GM12801 (cell line): ENCODE measurements around the gene CHAT.

Source experiments
- TF ChIP-seq, protein P1 (sequence below): IDR thresholded peaks from one replicate; pipeline ENCODE4 v1.5.1; 2011; ENCODE audit warnings: control low read depth; ENCODE audit not compliant: insufficient read length; ENCODE audit errors: extremely low read depth

Gene CHAT

DNA sequence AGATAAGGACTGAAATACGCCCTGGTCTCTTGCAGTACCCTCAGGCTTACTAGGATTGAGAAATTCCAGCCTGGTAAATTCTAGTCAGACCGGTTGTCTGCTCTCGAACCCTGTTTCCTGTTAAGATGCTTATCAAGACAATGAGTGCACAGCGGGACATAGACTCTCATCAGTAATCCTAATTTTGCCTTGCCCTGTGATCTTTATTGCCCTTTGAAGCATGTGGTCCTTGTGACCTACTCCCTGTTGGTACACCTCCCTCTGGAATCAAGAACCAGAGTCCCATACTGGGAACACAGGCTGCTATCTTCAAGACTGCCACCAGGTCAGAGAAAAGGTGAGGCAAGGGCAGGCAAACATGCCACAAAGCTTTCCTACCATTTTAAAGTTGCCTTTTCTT is 72.8 kb downstream of the CHAT start:
- TF ChIP-seq, protein P1, sequence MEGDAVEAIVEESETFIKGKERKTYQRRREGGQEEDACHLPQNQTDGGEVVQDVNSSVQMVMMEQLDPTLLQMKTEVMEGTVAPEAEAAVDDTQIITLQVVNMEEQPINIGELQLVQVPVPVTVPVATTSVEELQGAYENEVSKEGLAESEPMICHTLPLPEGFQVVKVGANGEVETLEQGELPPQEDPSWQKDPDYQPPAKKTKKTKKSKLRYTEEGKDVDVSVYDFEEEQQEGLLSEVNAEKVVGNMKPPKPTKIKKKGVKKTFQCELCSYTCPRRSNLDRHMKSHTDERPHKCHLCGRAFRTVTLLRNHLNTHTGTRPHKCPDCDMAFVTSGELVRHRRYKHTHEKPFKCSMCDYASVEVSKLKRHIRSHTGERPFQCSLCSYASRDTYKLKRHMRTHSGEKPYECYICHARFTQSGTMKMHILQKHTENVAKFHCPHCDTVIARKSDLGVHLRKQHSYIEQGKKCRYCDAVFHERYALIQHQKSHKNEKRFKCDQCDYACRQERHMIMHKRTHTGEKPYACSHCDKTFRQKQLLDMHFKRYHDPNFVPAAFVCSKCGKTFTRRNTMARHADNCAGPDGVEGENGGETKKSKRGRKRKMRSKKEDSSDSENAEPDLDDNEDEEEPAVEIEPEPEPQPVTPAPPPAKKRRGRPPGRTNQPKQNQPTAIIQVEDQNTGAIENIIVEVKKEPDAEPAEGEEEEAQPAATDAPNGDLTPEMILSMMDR = no peak

DNA sequence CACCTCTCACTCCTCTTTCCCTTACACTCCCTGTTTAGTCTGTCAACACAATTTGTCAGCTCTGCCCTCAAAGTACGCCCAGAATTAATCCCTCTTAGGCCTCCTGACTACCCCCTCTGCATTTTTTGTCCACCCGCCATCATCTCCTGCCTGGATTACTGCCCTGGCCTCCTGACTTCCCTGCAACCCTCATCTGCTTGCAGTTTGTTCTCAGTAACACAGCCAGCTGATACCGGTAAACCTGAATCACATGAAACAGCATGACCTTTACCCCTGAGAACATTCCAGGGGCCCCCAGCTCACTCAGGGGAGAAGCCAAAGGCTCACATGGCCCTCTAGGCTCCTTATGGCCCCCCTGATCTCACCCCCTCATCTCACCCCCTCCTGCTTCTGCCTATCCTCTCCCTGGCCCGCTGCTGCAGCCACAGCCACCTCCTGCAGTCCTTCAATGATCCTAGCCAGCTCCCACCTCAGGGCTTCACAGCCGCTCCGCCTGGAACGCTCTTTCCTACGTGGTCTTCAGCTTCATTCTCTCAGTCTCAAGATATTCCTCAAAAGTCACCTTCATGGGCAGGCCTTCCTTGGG is 74.5 kb downstream of the CHAT start:
- TF ChIP-seq, protein P1 = no peak

DNA sequence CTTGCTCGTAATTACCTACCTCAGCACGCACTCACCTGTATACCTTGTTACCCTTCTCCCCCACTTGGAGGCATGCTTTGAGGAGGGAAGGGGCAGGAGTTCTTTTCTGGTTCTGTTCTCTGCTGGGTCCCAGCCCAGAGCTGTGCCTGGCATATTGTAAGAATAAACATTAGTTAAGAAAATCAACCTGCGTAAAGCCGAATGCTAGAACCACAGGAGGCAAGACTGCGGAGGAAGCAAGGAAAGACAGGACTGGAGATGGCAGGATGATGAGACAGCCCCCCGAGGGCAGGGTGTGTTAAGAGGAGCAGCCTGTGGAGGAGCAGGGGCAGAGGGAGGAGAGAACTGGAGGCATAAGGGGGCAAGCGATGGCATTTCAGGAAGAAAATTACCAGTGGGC is 75.1 kb downstream of the CHAT start:
- TF ChIP-seq, protein P1 = no peak

DNA sequence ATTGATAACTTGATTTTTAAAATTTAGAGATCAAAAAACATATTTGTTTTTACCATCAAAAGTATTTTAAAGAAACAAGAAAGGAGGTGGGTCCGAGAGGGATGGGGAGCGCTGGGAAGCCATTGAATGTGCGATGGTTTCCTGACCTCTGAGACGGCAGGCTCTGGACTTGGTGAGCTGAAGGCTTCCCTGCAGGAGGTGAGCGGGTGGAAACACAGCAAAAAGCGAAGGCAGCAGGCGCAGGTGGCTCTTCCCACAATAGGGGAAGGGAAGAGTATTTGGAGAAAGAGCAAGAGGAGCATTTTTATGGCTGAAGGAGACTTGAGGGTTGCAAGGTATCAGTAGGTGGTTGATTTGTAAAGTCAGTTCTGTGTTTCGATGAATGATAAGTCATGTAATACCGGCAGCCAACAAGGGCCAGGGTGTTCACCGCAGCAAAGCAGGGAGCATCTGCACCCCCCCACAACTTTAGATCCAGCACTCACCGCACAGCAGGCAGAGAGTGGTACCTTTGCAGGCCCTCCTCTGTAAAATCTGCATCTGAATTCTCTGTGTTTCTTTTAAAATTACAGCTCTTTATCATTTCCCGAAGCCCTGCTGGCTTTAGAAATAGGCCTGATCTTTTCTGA is 76.2 kb downstream of the CHAT start:
- TF ChIP-seq, protein P1 = no peak

DNA sequence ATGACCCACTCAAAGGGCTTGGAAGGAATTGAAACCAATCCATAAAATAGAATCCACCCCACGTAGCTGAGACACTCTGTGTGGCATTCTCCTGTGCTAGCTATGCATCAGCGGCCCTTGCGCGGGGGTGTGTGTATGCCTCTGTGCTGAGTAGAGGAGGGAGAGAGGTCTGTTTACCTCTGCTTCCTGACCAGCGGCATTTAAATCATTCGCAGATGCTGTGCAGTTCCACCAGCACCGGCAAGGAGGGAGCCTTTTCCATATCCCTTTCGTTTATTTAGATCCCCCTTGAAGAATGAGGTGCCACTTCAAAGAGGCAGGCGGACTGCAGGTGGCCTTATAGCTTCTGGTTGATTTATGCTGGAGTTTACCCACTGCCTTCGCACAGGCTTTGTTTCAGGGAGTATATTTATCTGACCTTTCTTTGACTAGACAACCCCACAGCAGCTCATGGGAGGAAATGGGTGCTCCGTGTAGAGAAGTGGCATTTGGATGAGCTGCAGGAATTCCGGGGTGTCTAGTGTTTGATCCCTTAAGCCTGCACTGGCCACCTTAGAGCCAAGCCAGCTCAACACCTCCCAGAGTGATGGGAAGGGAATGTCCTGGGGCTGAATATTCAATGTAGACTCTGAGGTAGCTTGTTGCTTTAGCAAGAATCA is 77.0 kb downstream of the CHAT start:
- TF ChIP-seq, protein P1 = no peak

DNA sequence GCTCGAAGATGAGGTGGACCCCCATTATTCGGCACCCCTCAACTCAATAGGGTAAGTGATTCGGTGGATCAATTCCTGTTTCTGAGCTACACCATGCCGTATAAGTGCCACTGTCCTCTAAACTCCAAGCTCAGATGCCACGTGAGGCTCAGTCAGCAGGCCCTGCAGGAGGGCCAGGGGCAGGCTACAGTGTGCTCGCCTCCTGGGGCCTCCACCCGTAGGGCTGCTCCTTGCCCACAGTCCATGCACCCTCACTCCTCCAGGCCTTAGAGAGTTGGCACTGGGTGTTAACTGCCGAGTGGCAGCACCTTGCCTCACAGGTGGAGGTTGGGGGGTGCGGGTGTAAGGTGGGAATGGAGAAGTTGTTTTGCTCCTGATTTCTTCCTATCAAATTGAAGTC is 77.8 kb downstream of the CHAT start:
- TF ChIP-seq, protein P1 = no peak

DNA sequence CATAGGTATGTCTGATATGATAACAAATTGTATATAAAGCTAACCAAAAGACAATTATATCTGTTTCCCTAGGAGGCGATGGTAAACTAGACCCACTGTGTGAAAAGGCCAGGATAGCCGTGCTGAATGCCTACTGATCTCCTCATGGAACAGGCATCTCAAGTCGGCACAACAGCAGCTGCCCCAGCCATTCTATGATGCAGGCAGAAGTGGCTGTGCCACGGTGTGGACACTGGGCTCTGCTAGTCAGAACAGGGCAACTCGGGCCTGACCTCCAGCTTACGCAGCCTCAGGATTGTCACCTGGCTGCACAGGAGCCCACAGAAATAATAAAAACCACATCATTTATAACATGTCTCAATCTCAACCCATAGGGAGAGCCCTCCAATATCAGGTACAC is 80.6 kb downstream of the CHAT start:
- TF ChIP-seq, protein P1 = no peak
